ENCODE measurements around the gene PAFAH1B1.
"Not testable (repeated sequence)": the region's sequence is repeated elsewhere in the genome, so short reads cannot be mapped to it uniquely, and the experiment has no call there.

The PAFAH1B1 gene

GRCh38 chr17:2695243-2695960 lies 101.9 kb downstream of the PAFAH1B1 start:
- H3K4me3 ChIP-seq (ENCODE audit: low read depth, low read length): no peak overlapping the region
- no peak for TF ChIP-seq CTCF (IDR thresholded peaks at IDR 0.05; ENCODE audit: insufficient read depth, low read length, missing control alignments)
- CTCF ChIA-PET: interaction anchor here (0.7 kb wide), 1 partner anchor 9 kb away, joined by 3 read pairs; no protein-coding TSS in a partner anchor
- no peak for DNase-seq (ENCODE audit: low read depth, low spot score)
- POLR2A ChIA-PET: no interaction called here

- no peak for TF ChIP-seq CTCF (IDR thresholded peaks at IDR 0.05; ENCODE audit: insufficient read depth, low read length, missing control alignments)
- ChIA-PET CTCF (interaction anchor here (0.7 kb wide), 1 partner anchor 8 kb away, joined by 3 read pairs; no protein-coding TSS in a partner anchor), POLR2A (no interaction called here)
- no peak for DNase-seq (ENCODE audit: low read depth, low spot score)
- no peak overlapping the region for H3K4me3 ChIP-seq (ENCODE audit: low read depth, low read length)
Measured at GRCh38 chr17:2695961-2696760, 102.7 kb downstream of the PAFAH1B1 start.

GRCh38 chr17:2697611-2698162 lies 104.2 kb downstream of the PAFAH1B1 start:
- ChIA-PET CTCF (interaction anchor here (1.5 kb wide), 1 partner anchor 9 kb away, joined by 4 read pairs; no protein-coding TSS in a partner anchor), POLR2A (no interaction called here)
- H3K4me3 ChIP-seq (ENCODE audit: low read depth, low read length): no peak overlapping the region
- no peak for TF ChIP-seq CTCF (IDR thresholded peaks at IDR 0.05; ENCODE audit: insufficient read depth, low read length, missing control alignments)
- no peak for DNase-seq (ENCODE audit: low read depth, low spot score)

GRCh38 chr17:2699216-2699805 lies 105.9 kb downstream of the PAFAH1B1 start:
- DNase-seq (ENCODE audit: low read depth, low spot score); H3K4me3 ChIP-seq (ENCODE audit: low read depth, low read length); CTCF ChIA-PET; POLR2A ChIA-PET: not testable (repeated sequence)

GRCh38 chr17:2700030-2700490 lies 106.6 kb downstream of the PAFAH1B1 start:
- DNase-seq (ENCODE audit: low read depth, low spot score): no peak
- no peak for TF ChIP-seq CTCF (IDR thresholded peaks at IDR 0.05; ENCODE audit: insufficient read depth, low read length, missing control alignments)
- H3K4me3 ChIP-seq (ENCODE audit: low read depth, low read length): no peak overlapping the region
- POLR2A ChIA-PET: no interaction called here
- CTCF ChIA-PET: no interaction called here

GRCh38 chr17:2700491-2701141 lies 107.2 kb downstream of the PAFAH1B1 start:
- H3K4me3 ChIP-seq (ENCODE audit: low read depth, low read length): no peak overlapping the region
- no peak for DNase-seq (ENCODE audit: low read depth, low spot score)
- no peak for TF ChIP-seq CTCF (IDR thresholded peaks at IDR 0.05; ENCODE audit: insufficient read depth, low read length, missing control alignments)
- POLR2A ChIA-PET: no interaction called here
- CTCF ChIA-PET: no interaction called here
